MM.1S (cell line): ENCODE results near the gene SCN4B.

ENCODE experiments used
- DNase-seq: peaks from one replicate; pipeline ENCODE4 v3.0.0-alpha.2; 2015
- H2AFZ ChIP-seq: fragments of 300-600 bp; sonication (generic); 2 replicates; pipeline ENCODE4 v1.6.0; 2016; ENCODE audit warnings: antibody characterized with exemption, low read length
- H3F3A ChIP-seq: fragments of 300-600 bp; sonication (generic); 2 replicates; pipeline ENCODE4 v1.6.1; 2016; ENCODE audit warnings: mild to moderate bottlenecking, antibody characterized with exemption, low read length, moderate library complexity, mixed read lengths; ENCODE audit not compliant: insufficient read depth
- H3K27ac ChIP-seq: fragments of 300-600 bp; sonication (generic); 2 replicates; pipeline ENCODE4 v1.5.1; 2016; ENCODE audit warnings: mild to moderate bottlenecking, low read length
- H3K27me3 ChIP-seq: fragments of 300-600 bp; sonication (generic); replicated peaks from 2 replicates; pipeline ENCODE4 v1.6.0; 2016; ENCODE audit warnings: low read length; ENCODE audit not compliant: insufficient read depth
- H3K36me3 ChIP-seq: fragments of 300-600 bp; sonication (generic); replicated peaks from 2 replicates; pipeline ENCODE4 v1.6.1; 2016; ENCODE audit warnings: mild to moderate bottlenecking, low read length, mixed read lengths; ENCODE audit not compliant: insufficient read depth
- H3K4me1 ChIP-seq: fragments of 300-600 bp; sonication (generic); 2 replicates; pipeline ENCODE4 v1.6.1; 2016; ENCODE audit warnings: low read length, mixed read lengths
- H3K4me2 ChIP-seq: fragments of 300-600 bp; sonication (generic); 2 replicates; pipeline ENCODE4 v1.6.0; 2016; ENCODE audit warnings: low read depth, low read length
- H3K4me3 ChIP-seq: fragments of 300-600 bp; sonication (generic); 2 replicates; pipeline ENCODE4 v1.5.1; 2016; ENCODE audit warnings: low read length, mixed read lengths
- H3K79me2 ChIP-seq: fragments of 300-600 bp; sonication (generic); 2 replicates; pipeline ENCODE4 v1.6.1; 2016; ENCODE audit warnings: mixed run types, low read length, mixed read lengths
- H3K9ac ChIP-seq: fragments of 300-600 bp; sonication (generic); 2 replicates; pipeline ENCODE4 v1.6.1; 2016; ENCODE audit warnings: low read length, mixed read lengths
- H3K9me2 ChIP-seq: fragments of 300-600 bp; sonication (generic); replicated peaks from 2 replicates; pipeline ENCODE4 v1.6.1; 2016; ENCODE audit warnings: mild to moderate bottlenecking, low read length, mixed read lengths; ENCODE audit not compliant: insufficient read depth
- H3K9me3 ChIP-seq: fragments of 300-600 bp; sonication (generic); replicated peaks from 2 replicates; pipeline ENCODE4 v1.6.1; 2016; ENCODE audit warnings: mild to moderate bottlenecking, low read length, mixed read lengths; ENCODE audit not compliant: insufficient read depth
- H4K20me1 ChIP-seq: fragments of 300-600 bp; sonication (generic); 2 replicates; pipeline ENCODE4 v1.6.1; 2016; ENCODE audit warnings: mild to moderate bottlenecking, low read length, moderate library complexity, mixed read lengths; ENCODE audit not compliant: insufficient read depth
- EZH2 ChIP-seq: fragments of 300-600 bp; sonication (generic); optimal IDR thresholded peaks from 2 replicates; pipeline ENCODE3; 2017; ENCODE audit warnings: low read depth, mild to moderate bottlenecking, antibody characterized with exemption, low read length, mixed read lengths
- EZH2phosphoT487 ChIP-seq: fragments of 300-600 bp; sonication (generic); IDR thresholded peaks from 2 replicates; pipeline ENCODE4 v1.6.1; 2018; ENCODE audit warnings: antibody characterized with exemption, low read length
- TF ChIP-seq, protein P1 (sequence below): fragments of 300-600 bp; sonication (generic); IDR thresholded peaks from 2 replicates; pipeline ENCODE4 v1.5.1; 2016; ENCODE audit warnings: antibody characterized with exemption, low read length, mixed read lengths

Gene SCN4B

DNA sequence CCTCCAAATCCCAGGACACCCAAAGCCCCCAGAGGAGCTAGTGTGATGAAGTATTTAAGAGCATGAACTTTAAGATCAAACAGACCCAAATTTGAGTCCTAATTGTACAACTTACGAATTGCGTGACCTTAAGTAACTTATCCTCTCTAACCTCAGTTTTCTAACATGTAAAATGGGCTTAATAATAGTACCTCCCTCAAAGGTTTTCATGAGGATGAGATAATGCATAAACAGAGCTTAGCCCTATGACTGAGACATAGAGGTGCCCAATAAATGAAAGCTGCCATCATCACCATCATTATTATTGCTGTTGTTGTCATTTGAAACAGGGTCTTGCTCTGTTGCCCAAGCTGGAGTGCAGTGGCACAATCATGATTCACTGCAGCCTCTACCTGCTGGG lies 14.6 kb upstream of the SCN4B start:
- no peaks in the 10 kb centered on the region for H3F3A ChIP-seq
- no peaks in the 10 kb centered on the region for H3K9me3 ChIP-seq
- H3K9ac ChIP-seq = no peak overlapping the region
- no peaks in the 10 kb centered on the region for H3K79me2 ChIP-seq
- H3K27me3 ChIP-seq = peaks cover 94% of the 10 kb centered on the region
- no peaks in the 10 kb centered on the region for H3K4me1 ChIP-seq
- H3K27ac ChIP-seq = no peak overlapping the region
- H3K4me2 ChIP-seq = no peak overlapping the region
- H2AFZ ChIP-seq = no peak overlapping the region
- no peaks in the 10 kb centered on the region for H4K20me1 ChIP-seq
- TF ChIP-seq EZH2phosphoT487 (no peak), EZH2 (no peak)
- TF ChIP-seq, protein P1, sequence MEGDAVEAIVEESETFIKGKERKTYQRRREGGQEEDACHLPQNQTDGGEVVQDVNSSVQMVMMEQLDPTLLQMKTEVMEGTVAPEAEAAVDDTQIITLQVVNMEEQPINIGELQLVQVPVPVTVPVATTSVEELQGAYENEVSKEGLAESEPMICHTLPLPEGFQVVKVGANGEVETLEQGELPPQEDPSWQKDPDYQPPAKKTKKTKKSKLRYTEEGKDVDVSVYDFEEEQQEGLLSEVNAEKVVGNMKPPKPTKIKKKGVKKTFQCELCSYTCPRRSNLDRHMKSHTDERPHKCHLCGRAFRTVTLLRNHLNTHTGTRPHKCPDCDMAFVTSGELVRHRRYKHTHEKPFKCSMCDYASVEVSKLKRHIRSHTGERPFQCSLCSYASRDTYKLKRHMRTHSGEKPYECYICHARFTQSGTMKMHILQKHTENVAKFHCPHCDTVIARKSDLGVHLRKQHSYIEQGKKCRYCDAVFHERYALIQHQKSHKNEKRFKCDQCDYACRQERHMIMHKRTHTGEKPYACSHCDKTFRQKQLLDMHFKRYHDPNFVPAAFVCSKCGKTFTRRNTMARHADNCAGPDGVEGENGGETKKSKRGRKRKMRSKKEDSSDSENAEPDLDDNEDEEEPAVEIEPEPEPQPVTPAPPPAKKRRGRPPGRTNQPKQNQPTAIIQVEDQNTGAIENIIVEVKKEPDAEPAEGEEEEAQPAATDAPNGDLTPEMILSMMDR = no peak
- no peaks in the 10 kb centered on the region for H3K9me2 ChIP-seq
- DNase-seq = no peak
- H3K36me3 ChIP-seq = no peaks in the 10 kb centered on the region
- no peak overlapping the region for H3K4me3 ChIP-seq

GRCh38 chr11:118166641-118167040 lies 14.0 kb upstream of the SCN4B start:
- Histone ChIP-seq H3K4me2 (no peak overlapping the region), H3K4me3 (no peak overlapping the region), H3K9me3 (no peaks in the 10 kb centered on the region), H4K20me1 (no peaks in the 10 kb centered on the region), H3K36me3 (no peaks in the 10 kb centered on the region), H3F3A (no peaks in the 10 kb centered on the region), H2AFZ (no peak overlapping the region), H3K9ac (no peak overlapping the region), H3K4me1 (no peaks in the 10 kb centered on the region), H3K9me2 (no peaks in the 10 kb centered on the region), H3K27me3 (peaks cover 94% of the 10 kb centered on the region), H3K27ac (no peak overlapping the region), H3K79me2 (no peaks in the 10 kb centered on the region)
- TF ChIP-seq, protein P1 = no peak
- TF ChIP-seq EZH2phosphoT487 (no peak), EZH2 (no peak)
- DNase-seq = no peak

GRCh38 chr11:118164885-118165284 lies 12.3 kb upstream of the SCN4B start:
- no peaks in the 10 kb centered on the region for H3K9me2 ChIP-seq
- peaks cover 87% of the 10 kb centered on the region for H3K27me3 ChIP-seq
- H3K27ac ChIP-seq = no peak overlapping the region
- no peak overlapping the region for H3K9ac ChIP-seq
- H3K79me2 ChIP-seq = no peaks in the 10 kb centered on the region
- no peak for TF ChIP-seq EZH2
- TF ChIP-seq, protein P1 = no peak
- no peak for TF ChIP-seq EZH2phosphoT487
- no peaks in the 10 kb centered on the region for H4K20me1 ChIP-seq
- no peaks in the 10 kb centered on the region for H3K9me3 ChIP-seq
- H3K4me2 ChIP-seq = no peak overlapping the region
- no peak overlapping the region for H3K4me3 ChIP-seq
- no peaks in the 10 kb centered on the region for H3K4me1 ChIP-seq
- H3F3A ChIP-seq = no peaks in the 10 kb centered on the region
- no peak overlapping the region for H2AFZ ChIP-seq
- no peak for DNase-seq
- H3K36me3 ChIP-seq = no peaks in the 10 kb centered on the region
